ENCODE data around the gene TRPV3. TPM values are rescaled to one million over a fixed set of nuclear protein-coding genes. Genes with fewer than 3 reads are reported as not detected.

Gene TRPV3
- total RNA-seq, 6 experiments from 2014 or later: 0.07 to 0.66 (median 0.43) TPM; not detected in 1

- no peak for DNase-seq
- H3K27ac Mint-ChIP-seq: no peak overlapping the region
- H3K36me3 Mint-ChIP-seq (ENCODE audit: low read depth): no peaks in the 10 kb centered on the region
- no peak overlapping the region for H3K4me3 Mint-ChIP-seq
- H3K4me1 Mint-ChIP-seq (ENCODE audit: low read depth): peaks cover 1% of the 10 kb centered on the region
- peaks cover 3% of the 10 kb centered on the region for H3K27me3 Mint-ChIP-seq (ENCODE audit: insufficient read depth)
- TF ChIP-seq, protein P1, sequence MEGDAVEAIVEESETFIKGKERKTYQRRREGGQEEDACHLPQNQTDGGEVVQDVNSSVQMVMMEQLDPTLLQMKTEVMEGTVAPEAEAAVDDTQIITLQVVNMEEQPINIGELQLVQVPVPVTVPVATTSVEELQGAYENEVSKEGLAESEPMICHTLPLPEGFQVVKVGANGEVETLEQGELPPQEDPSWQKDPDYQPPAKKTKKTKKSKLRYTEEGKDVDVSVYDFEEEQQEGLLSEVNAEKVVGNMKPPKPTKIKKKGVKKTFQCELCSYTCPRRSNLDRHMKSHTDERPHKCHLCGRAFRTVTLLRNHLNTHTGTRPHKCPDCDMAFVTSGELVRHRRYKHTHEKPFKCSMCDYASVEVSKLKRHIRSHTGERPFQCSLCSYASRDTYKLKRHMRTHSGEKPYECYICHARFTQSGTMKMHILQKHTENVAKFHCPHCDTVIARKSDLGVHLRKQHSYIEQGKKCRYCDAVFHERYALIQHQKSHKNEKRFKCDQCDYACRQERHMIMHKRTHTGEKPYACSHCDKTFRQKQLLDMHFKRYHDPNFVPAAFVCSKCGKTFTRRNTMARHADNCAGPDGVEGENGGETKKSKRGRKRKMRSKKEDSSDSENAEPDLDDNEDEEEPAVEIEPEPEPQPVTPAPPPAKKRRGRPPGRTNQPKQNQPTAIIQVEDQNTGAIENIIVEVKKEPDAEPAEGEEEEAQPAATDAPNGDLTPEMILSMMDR (IDR thresholded peaks at IDR 0.05): no peak
- no peaks in the 10 kb centered on the region for H3K9me3 Mint-ChIP-seq
Measured at GRCh38 chr17:3598078-3598477, 40.5 kb upstream of the TRPV3 start.

DNA sequence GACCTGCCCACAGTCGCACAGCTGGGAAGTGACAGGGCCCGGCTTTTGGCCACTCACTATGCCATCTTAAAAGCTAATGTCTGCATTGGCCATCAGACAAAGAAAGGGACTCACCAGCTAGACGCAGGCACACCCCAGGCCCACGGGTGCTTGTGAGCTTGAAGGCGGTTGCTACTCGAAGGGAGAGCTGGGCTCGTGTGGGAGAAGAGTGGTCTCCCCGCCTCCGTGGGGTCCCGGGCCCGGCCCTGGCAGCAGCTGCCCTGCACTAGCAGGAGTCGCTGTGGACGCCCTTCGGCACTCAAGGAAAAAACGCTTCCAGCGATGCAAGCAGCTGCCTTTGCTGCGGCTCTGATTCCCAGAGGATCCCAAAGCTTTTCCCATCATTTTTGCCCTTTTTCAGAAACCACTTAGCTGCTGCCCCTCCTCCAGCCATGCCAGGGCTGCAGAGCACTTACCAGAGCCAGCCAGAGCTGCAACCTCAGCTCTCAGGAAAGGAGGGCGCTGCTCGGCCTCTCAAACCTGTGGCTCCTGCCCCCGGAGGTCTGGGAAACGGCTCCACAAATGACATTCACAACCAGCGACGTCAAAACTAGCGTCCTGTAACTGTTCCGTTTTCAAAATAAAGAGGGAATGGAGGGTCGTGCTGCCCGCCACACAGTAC, 39.3 kb upstream of the TRPV3 start:
- H3K4me1 Mint-ChIP-seq (ENCODE audit: low read depth): no peaks in the 10 kb centered on the region
- no peaks in the 10 kb centered on the region for H3K9me3 Mint-ChIP-seq
- TF ChIP-seq, protein P1 (IDR thresholded peaks at IDR 0.05): no peak

DNA sequence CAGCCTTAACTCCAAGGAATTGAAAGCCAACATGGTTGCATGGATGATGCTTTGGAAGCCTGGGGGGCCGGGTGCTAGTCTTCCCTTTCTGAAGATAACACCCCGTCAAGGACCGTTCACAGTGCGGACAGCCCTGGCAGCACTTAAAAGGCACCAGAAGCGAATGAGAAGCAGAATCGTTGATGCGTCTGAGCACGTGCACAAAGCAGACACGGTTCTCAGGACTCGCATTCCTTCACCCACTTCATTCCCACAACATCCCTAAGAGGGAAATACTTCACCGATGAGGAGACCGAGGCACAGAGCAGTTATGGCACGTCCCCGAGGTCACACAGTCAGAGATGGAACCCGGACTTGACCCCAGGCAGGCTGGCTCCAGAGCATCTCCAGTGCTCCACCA, 37.4 kb upstream of the TRPV3 start:
- H3K4me3 Mint-ChIP-seq: no peak overlapping the region
- no peak for DNase-seq
- TF ChIP-seq, protein P1 (IDR thresholded peaks at IDR 0.05): no peak
- peaks cover under 1% of the 10 kb centered on the region; the same call in 1 of the 2 replicates for H3K36me3 Mint-ChIP-seq (ENCODE audit: low read depth)
- H3K4me1 Mint-ChIP-seq (ENCODE audit: low read depth): no peaks in the 10 kb centered on the region
- no peaks in the 10 kb centered on the region for H3K9me3 Mint-ChIP-seq
- H3K27me3 Mint-ChIP-seq (ENCODE audit: insufficient read depth): no peaks in the 10 kb centered on the region; the same call in 1 of the 2 replicates
- no peak overlapping the region for H3K27ac Mint-ChIP-seq

More for the DNA sequence above, 39.3 kb upstream of the TRPV3 start:
- Mint-ChIP-seq H3K36me3 (ENCODE audit: low read depth) (no peaks in the 10 kb centered on the region), H3K4me3 (no peak overlapping the region), H3K27me3 (ENCODE audit: insufficient read depth) (no peaks in the 10 kb centered on the region; the same call in 1 of the 2 replicates), H3K27ac (no peak overlapping the region)
- DNase-seq: no peak

DNA sequence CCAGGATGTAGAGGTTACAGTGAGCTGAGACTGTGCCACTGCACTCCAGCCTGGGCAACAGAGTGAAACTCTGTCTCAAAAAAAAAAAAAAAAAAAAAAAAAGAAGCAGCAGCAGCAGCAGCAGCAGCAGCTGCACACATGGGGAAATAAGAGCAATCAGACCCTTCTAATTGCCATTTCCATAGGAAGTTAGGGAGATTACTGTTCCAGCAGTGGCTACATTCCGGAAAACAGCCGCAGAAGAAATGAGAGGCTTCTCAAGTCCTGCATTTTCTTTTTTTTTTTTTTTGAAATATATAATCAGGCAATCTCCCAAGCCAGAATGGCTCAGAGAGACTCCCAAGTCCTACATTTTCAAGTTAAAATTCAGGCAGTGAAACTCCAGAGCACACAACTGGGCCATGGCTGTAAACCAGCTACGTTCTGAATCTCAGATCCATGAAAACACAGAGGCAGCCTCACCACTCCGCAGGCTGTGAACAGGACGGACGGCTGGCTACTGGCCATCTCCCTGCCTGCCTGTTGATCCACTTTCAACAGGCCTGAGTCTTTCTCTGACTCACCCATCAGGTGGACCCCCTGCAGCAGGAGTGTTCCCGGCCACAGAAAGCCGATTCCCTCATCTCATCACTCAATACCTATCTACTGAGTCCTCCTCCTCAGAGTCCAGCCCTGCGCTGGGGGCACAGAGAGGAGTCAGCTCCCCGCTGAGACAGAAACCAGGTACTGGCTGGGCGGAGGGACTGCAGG, 36.6 kb upstream of the TRPV3 start:
- no peak overlapping the region for H3K27ac Mint-ChIP-seq
- TF ChIP-seq, protein P1 (IDR thresholded peaks at IDR 0.05): no peak
- H3K9me3 Mint-ChIP-seq: no peaks in the 10 kb centered on the region
- H3K27me3 Mint-ChIP-seq (ENCODE audit: insufficient read depth): no peaks in the 10 kb centered on the region; the same call in 1 of the 2 replicates
- H3K4me3 Mint-ChIP-seq: no peak overlapping the region
- no peak for DNase-seq
- H3K4me1 Mint-ChIP-seq (ENCODE audit: low read depth): no peaks in the 10 kb centered on the region
- peaks cover 6% of the 10 kb centered on the region; the same call in 1 of the 2 replicates for H3K36me3 Mint-ChIP-seq (ENCODE audit: low read depth)

GRCh38 chr17:3593384-3593783, 35.8 kb upstream of the TRPV3 start:
- peaks cover 6% of the 10 kb centered on the region; the same call in 1 of the 2 replicates for H3K36me3 Mint-ChIP-seq (ENCODE audit: low read depth)
- H3K4me1 Mint-ChIP-seq (ENCODE audit: low read depth): no peaks in the 10 kb centered on the region
- no peak for DNase-seq
- no peaks in the 10 kb centered on the region; the same call in 1 of the 2 replicates for H3K27me3 Mint-ChIP-seq (ENCODE audit: insufficient read depth)
- H3K4me3 Mint-ChIP-seq: no peak overlapping the region
- H3K27ac Mint-ChIP-seq: no peak overlapping the region
- TF ChIP-seq, protein P1 (IDR thresholded peaks at IDR 0.05): no peak
- H3K9me3 Mint-ChIP-seq: no peaks in the 10 kb centered on the region
